GM12872 (cell line): ENCODE measurements around the gene SLC7A8.

Experiments used
- CTCF ChIP-seq: IDR thresholded peaks from 3 replicates; pipeline ENCODE4 v1.5.1; 2011; ENCODE audit warnings: low read depth, mild to moderate bottlenecking, low read length, moderate library complexity; ENCODE audit not compliant: insufficient read depth

Gene SLC7A8

DNA sequence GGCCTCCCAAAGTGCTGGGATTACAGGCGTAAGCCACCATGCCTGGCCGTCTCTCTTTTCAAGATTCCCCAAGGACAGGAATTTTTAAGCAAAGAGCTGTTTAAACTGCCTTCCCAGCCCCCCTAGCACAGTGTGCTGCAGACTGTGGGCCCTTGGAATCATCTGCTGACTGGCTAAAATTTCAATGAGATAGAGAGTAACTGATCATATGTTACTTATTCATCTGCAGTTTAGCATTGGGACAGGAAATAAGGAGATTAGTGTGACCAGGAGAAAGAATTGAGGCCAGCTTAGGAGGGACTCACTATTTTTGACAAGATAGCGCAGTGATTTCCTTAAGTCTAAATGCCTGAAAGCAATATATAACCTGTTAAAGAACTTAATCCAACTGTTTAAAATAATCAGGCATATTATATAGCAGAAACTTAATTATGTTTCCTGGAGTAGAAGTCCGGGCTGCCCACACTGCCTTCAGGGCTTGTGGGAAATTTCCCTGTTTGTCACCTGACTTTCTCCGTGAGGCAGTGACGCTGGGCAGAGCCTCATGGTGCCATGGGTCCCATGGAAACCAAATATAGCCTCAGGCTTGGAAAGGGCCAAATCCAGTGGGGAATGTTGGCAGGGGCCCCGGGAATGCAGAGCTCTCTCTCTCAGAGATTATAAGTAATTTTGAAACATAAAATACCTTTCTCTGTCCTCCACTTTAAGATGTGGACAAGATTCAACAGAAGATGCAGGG, 41.6 kb downstream of the SLC7A8 start:
- no peak for TF ChIP-seq CTCF

DNA sequence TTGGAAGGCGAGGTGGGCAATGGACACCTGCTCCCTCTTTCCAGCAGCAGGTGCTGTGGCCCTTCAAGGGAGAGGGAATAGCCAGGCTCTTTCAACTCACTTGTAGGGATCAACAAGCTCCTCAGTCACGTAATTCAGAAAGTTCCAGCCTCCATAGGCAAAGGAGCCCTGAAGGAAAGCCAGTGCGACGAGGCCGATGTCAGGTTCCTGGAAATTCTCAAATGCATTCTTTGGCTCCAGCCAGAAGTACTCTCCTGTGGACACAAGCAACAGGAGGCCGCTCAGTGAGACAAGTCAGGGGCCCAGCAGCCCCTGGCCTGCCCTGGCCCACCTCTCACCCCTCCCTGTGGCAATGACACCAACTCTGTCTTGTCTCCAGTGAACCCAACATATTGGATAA, 43.1 kb downstream of the SLC7A8 start:
- TF ChIP-seq CTCF, result no peak

DNA sequence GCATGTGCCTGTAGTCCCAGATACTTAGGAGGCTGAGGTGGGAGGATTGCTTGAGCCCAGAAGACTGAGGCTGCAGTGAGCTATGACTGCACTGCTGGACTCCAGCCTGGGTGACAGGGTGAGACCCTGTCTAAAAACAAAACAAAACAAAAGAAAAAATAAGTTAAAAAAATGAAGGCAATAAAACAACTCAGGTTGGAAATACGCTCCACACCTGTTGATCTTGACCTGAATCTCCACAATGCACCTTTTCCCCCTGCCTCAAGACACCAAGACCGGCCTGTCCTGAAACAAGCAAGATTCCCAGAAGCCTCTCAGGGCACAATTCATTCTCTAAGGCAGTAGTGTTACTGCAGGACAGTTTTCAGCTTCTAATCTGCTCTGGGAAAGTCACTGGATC, 43.6 kb downstream of the SLC7A8 start:
- no peak for TF ChIP-seq CTCF

DNA sequence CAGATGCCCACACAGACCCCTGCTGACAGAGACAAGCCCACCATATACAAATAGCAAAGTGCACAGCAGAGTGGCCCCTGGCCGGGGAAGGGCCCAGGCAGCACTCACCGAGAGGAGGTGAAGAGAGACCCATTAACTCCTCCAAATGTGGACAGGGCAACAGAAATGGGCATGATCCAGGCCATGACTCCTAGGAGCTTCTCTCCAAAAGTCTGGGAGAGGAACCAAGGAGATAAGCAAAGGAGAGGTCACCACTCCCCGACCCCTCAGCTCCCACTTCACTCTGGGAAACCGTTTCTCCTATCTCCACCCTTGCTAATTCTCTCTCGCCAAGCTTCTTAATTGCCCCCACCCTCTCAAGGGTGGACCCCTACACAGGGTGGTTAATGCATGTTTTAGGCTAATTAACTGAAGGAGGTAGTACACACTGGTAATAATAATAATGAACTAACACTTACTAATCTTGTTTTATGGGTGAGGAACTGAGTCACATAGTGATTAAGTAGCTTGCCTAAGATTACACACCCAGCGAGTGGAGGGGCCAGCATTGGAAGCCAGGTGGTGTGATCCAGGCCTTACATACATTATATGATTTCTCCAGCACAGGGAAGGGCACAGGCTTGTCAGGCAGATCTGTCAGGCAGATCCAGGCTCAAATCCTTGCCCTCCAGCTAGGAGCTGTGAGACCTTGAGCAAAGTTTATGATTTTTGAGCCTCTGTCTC, 45.5 kb downstream of the SLC7A8 start:
- no peak for TF ChIP-seq CTCF

DNA sequence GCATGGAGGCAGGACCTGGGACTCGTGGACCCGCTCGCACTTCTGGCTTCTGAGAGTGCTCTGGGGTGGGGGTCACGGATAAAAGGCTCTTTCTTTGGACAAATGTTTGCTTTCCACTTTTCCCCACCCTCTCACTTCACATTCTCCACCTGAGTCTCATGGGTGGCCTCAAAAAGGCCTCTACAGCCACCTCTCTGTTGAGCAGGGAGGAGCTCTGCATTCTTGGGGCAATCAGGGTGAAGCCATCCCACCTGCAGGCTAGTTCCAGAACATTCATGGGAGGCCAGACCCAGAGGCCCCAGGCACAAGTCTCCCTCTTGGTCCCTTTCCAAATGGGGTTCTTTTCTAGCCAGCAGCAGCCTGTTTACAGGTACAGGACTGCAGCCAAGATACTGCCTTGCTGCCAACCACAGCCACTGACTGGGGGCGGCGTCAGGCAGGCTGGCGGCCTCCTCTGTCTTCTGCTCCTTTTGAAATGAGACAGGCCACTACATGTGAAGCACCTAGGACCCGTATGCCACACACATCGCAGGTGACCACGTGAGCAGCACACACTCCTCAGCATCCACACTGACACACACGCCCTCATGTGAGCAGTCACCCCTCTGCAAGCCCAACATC, 46.2 kb downstream of the SLC7A8 start:
- TF ChIP-seq CTCF, result no peak

- no peak for TF ChIP-seq CTCF
These were observed 46.8 kb downstream of the SLC7A8 start for GRCh38 chr14:23136566-23137133.

DNA sequence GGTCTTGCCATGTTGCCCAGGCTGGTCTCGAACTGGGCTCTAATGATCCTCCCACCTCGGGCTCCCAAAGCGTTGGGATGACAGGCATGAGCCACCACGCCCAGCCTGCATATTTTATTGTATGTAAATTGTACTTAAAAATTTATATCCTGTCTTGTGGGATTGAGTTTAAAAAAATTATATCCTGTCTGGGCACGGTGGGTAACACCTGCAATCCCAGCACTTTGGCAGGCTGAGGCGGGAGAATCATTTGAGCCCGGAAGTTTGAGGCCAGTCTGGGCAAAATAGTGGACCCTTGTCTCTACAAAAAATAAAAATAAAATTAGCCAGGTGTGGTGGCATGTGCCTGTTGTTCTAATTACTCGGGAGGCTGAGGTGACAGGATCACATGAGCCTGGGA, 50.5 kb downstream of the SLC7A8 start:
- no peak for TF ChIP-seq CTCF
